MM.1S (cell line): ENCODE measurements around the gene MRPL19.

Experiments used
- CTCF ChIP-seq: fragments of 300-600 bp; sonication (generic); IDR thresholded peaks from 2 replicates; pipeline ENCODE4 v1.5.1; 2016; ENCODE audit warnings: antibody characterized with exemption, low read length, mixed read lengths
- EZH2 ChIP-seq: fragments of 300-600 bp; sonication (generic); optimal IDR thresholded peaks from 2 replicates; pipeline ENCODE3; 2017; ENCODE audit warnings: low read depth, mild to moderate bottlenecking, antibody characterized with exemption, low read length, mixed read lengths
- EZH2phosphoT487 ChIP-seq: fragments of 300-600 bp; sonication (generic); IDR thresholded peaks from 2 replicates; pipeline ENCODE4 v1.6.1; 2018; ENCODE audit warnings: antibody characterized with exemption, low read length

DNA sequence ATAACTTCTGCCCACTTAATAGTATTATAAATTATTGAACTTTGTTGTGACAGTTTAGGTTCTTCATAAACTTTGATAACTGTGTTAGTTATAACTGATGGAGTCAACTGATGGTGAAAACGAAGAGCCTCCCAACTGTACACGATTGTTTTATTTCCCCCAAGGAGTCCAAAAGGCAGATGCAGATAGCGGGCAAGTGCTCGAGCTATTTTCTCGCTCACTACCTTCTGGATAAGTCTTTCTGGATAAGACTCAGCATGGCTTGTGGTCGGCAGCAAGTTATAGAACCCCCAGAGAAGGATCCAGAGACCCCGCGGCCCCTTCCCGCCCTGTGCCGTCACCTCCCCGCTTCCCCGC lies 63.6 kb downstream of the MRPL19 start:
- no peak for TF ChIP-seq CTCF
- TF ChIP-seq EZH2, result no peak
- no peak for TF ChIP-seq EZH2phosphoT487
